K562 (cell line): Measurements from ENCODE around the gene SPSB1. TPM values are rescaled to one million over a fixed set of nuclear protein-coding genes. Genes with fewer than 3 reads are reported as not detected.

Experiments
- polyA plus RNA-seq, 8 experiments: library from polyadenylated mRNA; depleted of rRNA in 4 of 8; stranded (reverse) in 5 of 8; unstranded in 3 of 8; fragments of >200 nt; fragmentation: Nextera tagmentation in 2 of 8; fragmentation: Illumina TruSeq in 1 of 8; extraction: Ambion mirVana in 2 of 8; extraction: Trizol in 1 of 8; gene quantifications; 2 replicates each; pipeline versions ENCODE4 v1.2.1 to v1.2.3, GENCODE V29; 2011 to 2014; ENCODE audit warnings: inconsistent platforms in 1 of 8, missing spikeins in 1 of 8
- total RNA-seq, 7 experiments: library from RNA; depleted of rRNA in 6 of 7; stranded (reverse); fragments of >200 nt in 6 of 7; fragmentation: Illumina TruSeq in 2 of 7; extraction: Trizol in 2 of 7; gene quantifications; 2 replicates each; pipeline versions ENCODE4 v1.2.1 to v1.2.3, GENCODE V29; 2011 to 2021; ENCODE audit warnings: low replicate concordance in 1 of 7
- TF ChIP-seq, protein P1 (sequence below): fragments of 450-650 bp; IDR thresholded peaks from 2 replicates; pipeline ENCODE4 v1.6.1; 2016; ENCODE audit warnings: low read depth

Gene SPSB1
- total and polyA plus RNA-seq, 9 of the 15 experiments (the other 6 are each of a cell fraction or from before 2014, with no cell fraction given), result 0.06 to 0.35 (median 0.14) TPM; not detected in 6

DNA sequence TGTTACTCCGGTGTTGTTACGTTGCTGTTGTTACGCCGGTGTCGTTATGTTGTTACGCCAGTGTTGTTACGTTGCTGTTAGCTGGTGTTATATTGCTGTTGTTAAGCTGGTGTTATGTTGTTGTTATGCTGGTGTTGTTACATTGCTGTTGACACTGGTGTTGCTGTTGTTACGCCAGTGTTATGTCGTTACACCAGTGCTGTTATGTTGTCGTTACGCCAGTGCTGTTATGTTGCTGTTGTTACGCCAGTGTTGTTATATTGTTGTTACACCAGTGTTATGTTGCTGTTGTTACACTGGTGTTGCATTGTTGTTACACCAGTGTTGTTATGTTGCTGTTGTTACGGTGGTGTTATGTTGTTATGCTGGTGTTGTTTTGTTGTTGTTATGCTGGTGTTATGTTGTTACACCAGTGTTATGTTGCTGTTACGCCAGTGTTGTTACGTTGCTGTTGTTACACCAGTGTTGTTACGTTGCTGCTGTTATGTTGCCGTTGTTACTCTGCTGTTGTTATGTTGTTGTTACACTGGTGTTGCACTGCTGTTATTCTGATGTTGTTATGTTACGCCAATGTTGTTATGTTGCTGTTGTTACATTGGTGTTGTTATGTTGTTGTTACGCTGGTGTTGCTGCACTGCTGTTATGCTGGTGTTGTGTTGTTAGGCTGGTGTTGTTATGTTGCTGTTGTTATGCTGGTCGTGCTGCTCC is 32.5 kb upstream of the SPSB1 start (continued):
- TF ChIP-seq, protein P1, sequence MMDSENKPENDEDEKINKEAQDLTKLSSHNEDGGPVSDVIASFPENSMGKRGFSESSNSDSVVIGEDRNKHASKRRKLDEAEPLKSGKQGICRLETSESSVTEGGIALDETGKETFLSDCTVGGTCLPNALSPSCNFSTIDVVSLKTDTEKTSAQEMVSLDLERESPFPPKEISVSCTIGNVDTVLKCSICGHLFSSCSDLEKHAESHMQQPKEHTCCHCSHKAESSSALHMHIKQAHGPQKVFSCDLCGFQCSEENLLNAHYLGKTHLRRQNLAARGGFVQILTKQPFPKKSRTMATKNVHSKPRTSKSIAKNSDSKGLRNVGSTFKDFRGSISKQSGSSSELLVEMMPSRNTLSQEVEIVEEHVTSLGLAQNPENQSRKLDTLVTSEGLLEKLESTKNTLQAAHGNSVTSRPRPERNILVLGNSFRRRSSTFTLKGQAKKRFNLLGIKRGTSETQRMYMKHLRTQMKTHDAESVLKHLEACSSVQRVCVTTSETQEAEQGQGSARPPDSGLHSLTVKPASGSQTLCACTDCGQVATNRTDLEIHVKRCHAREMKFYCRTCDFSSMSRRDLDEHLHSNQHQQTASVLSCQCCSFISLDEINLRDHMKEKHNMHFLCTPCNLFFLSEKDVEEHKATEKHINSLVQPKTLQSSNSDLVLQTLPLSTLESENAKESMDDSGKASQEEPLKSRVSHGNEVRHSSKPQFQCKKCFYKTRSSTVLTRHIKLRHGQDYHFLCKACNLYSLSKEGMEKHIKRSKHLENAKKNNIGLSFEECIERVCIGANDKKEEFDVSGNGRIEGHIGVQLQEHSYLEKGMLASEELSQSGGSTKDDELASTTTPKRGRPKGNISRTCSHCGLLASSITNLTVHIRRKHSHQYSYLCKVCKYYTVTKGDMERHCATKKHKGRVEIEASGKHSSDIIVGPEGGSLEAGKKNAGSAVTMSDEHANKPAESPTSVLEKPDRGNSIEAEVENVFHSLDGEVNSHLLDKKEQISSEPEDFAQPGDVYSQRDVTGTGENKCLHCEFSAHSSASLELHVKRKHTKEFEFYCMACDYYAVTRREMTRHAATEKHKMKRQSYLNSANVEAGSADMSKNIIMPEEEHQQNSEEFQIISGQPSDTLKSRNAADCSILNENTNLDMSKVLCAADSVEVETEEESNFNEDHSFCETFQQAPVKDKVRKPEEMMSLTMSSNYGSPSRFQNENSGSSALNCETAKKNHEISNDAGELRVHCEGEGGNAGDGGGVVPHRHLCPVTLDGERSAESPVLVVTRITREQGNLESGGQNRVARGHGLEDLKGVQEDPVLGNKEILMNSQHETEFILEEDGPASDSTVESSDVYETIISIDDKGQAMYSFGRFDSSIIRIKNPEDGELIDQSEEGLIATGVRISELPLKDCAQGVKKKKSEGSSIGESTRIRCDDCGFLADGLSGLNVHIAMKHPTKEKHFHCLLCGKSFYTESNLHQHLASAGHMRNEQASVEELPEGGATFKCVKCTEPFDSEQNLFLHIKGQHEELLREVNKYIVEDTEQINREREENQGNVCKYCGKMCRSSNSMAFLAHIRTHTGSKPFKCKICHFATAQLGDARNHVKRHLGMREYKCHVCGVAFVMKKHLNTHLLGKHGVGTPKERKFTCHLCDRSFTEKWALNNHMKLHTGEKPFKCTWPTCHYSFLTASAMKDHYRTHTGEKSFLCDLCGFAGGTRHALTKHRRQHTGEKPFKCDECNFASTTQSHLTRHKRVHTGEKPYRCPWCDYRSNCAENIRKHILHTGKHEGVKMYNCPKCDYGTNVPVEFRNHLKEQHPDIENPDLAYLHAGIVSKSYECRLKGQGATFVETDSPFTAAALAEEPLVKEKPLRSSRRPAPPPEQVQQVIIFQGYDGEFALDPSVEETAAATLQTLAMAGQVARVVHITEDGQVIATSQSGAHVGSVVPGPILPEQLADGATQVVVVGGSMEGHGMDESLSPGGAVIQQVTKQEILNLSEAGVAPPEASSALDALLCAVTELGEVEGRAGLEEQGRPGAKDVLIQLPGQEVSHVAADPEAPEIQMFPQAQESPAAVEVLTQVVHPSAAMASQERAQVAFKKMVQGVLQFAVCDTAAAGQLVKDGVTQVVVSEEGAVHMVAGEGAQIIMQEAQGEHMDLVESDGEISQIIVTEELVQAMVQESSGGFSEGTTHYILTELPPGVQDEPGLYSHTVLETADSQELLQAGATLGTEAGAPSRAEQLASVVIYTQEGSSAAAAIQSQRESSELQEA, result no peak
